ENCODE measurements around the gene TNFRSF13B. TPM values are rescaled to one million over a fixed set of nuclear protein-coding genes. Genes with fewer than 3 reads are reported as not detected.
"Not testable (repeated sequence)": the region's sequence is repeated elsewhere in the genome, so short reads cannot be mapped to it uniquely, and the experiment has no call there.

TNFRSF13B gene
- total RNA-seq, 1 donor from 2014 or later = not detected

DNA sequence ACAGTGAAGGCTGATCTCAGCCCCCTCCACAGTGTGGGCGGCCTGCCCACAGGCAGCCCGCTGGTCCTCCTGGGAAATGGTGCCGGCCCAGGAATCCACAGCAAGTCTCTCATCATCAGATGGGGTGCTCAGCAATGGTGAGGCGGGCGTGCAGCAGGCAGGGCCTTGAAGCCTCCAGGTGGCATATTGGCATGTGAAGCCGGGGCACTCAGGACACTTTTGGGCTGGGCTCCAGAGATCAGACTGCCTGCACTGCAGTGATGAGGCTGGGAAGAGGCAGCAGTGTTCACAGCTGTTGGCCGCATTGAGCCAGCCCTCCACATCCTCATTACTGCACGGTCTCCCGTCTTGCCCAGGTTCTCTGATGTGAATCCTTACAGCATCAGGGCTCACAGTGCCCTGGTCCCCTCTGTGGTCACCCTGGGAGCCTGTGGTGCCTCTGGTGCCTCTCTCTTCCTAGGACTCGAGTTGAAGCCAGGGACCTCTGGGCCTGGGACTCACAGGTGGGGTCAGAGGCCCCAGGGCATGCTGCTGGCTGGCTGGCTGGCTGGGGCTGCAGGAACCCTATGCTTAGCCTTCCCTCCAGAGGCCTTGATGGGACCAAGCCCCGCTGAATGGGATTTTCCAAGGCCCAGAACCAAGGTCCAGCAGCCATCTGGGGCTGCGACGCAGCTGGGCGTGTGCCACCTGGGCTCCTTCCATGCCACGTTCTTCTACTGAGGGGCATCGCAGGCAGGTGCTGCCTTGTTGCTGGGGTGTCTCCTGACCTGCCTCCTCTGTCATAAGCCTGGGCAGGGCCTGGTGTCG lies 48.6 kb downstream of the TNFRSF13B start:
- Mint-ChIP-seq H3K27ac (ENCODE audit: unreplicated experiment) (no peak overlapping the region), H3K27me3 (ENCODE audit: unreplicated experiment) (peaks cover 9% of the 10 kb centered on the region)

DNA sequence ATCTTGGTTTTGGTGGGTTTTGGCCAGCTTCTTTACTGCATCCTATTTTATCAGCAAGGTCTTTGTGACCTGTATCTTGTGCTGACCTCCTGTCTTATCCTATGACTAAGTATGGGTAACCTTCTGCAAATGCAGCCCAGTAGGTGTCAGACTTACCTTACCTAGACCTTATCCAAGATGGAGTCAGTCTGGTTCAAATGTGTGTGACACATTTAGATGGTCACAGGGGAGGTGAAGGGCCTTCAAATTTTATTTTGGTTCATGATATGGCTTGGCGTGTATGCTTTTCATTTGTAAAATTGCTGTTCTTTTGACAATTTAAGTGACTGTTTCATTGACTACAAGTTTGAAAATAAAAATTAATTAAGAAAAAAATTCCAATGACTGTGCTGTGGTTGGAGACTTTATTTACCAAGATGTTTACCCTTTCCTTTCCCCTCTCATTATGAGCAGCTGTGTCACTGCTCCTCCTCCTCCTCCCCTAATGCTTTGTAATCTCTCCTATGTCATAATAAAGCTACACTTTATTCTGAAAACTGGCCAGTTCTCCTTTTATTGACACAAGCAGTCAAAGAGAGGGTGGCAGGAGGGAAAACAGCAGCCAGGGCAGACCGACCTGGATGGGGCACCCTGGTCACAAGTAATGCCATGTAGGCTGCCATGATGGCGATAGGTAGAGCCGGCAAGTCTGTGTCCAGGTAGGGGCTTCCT lies 49.4 kb downstream of the TNFRSF13B start:
- H3K36me3 Mint-ChIP-seq (ENCODE audit: low read depth, unreplicated experiment) = no peaks in the 10 kb centered on the region
- H3K9me3 Mint-ChIP-seq (ENCODE audit: unreplicated experiment) = no peaks in the 10 kb centered on the region
- peaks cover 9% of the 10 kb centered on the region for H3K4me1 Mint-ChIP-seq (ENCODE audit: unreplicated experiment)
- TF ChIP-seq, protein P1, sequence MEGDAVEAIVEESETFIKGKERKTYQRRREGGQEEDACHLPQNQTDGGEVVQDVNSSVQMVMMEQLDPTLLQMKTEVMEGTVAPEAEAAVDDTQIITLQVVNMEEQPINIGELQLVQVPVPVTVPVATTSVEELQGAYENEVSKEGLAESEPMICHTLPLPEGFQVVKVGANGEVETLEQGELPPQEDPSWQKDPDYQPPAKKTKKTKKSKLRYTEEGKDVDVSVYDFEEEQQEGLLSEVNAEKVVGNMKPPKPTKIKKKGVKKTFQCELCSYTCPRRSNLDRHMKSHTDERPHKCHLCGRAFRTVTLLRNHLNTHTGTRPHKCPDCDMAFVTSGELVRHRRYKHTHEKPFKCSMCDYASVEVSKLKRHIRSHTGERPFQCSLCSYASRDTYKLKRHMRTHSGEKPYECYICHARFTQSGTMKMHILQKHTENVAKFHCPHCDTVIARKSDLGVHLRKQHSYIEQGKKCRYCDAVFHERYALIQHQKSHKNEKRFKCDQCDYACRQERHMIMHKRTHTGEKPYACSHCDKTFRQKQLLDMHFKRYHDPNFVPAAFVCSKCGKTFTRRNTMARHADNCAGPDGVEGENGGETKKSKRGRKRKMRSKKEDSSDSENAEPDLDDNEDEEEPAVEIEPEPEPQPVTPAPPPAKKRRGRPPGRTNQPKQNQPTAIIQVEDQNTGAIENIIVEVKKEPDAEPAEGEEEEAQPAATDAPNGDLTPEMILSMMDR (IDR thresholded peaks at IDR 0.05; ENCODE audit: unreplicated experiment) = no peak
- no peak overlapping the region for H3K4me3 Mint-ChIP-seq (ENCODE audit: unreplicated experiment)
- H3K27ac Mint-ChIP-seq (ENCODE audit: unreplicated experiment) = no peak overlapping the region
- peaks cover 8% of the 10 kb centered on the region for H3K27me3 Mint-ChIP-seq (ENCODE audit: unreplicated experiment)
- DNase-seq (ENCODE audit: low spot score) = no peak

More for the DNA sequence above, 48.6 kb downstream of the TNFRSF13B start:
- no peak for DNase-seq (ENCODE audit: low spot score)
- Mint-ChIP-seq H3K36me3 (ENCODE audit: low read depth, unreplicated experiment) (no peaks in the 10 kb centered on the region), H3K9me3 (ENCODE audit: unreplicated experiment) (no peaks in the 10 kb centered on the region), H3K4me3 (ENCODE audit: unreplicated experiment) (no peak overlapping the region), H3K4me1 (ENCODE audit: unreplicated experiment) (peaks cover 1% of the 10 kb centered on the region)
- TF ChIP-seq, protein P1 (IDR thresholded peaks at IDR 0.05; ENCODE audit: unreplicated experiment) = no peak

GRCh38 chr17:16921451-16921850 lies 50.5 kb downstream of the TNFRSF13B start:
- peaks cover 15% of the 10 kb centered on the region for H3K4me1 Mint-ChIP-seq (ENCODE audit: unreplicated experiment)
- not testable (repeated sequence) for H3K9me3 Mint-ChIP-seq (ENCODE audit: unreplicated experiment); H3K36me3 Mint-ChIP-seq (ENCODE audit: low read depth, unreplicated experiment); DNase-seq (ENCODE audit: low spot score); H3K27ac Mint-ChIP-seq (ENCODE audit: unreplicated experiment); H3K27me3 Mint-ChIP-seq (ENCODE audit: unreplicated experiment); H3K4me3 Mint-ChIP-seq (ENCODE audit: unreplicated experiment)

DNA sequence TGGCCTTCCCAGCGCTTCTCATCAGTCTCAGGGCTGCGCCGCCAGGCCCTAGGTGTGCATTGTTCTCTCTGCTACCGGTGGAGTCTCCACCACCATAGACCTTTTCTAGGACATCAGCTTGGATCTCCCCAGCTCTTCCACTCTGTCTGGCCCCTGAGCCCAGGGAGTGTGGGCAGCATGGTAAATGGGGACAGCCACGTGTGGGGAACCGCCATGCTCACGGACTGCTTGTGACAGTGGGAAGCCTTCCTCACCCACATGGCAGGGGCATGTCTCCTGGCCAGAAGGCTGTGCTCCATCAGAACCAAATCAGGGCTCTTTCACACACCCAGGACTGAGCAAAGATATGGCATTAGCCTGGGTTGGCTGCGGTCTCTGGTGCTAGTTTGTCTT lies 51.3 kb downstream of the TNFRSF13B start:
- H3K36me3 Mint-ChIP-seq (ENCODE audit: low read depth, unreplicated experiment) = no peaks in the 10 kb centered on the region
- no peak overlapping the region for H3K4me3 Mint-ChIP-seq (ENCODE audit: unreplicated experiment)
- H3K27ac Mint-ChIP-seq (ENCODE audit: unreplicated experiment) = no peak overlapping the region
- peaks cover 4% of the 10 kb centered on the region for H3K27me3 Mint-ChIP-seq (ENCODE audit: unreplicated experiment)
- H3K4me1 Mint-ChIP-seq (ENCODE audit: unreplicated experiment) = peaks cover 22% of the 10 kb centered on the region
- H3K9me3 Mint-ChIP-seq (ENCODE audit: unreplicated experiment) = no peaks in the 10 kb centered on the region
- DNase-seq (ENCODE audit: low spot score) = no peak
- TF ChIP-seq, protein P1 (IDR thresholded peaks at IDR 0.05; ENCODE audit: unreplicated experiment) = no peak

DNA sequence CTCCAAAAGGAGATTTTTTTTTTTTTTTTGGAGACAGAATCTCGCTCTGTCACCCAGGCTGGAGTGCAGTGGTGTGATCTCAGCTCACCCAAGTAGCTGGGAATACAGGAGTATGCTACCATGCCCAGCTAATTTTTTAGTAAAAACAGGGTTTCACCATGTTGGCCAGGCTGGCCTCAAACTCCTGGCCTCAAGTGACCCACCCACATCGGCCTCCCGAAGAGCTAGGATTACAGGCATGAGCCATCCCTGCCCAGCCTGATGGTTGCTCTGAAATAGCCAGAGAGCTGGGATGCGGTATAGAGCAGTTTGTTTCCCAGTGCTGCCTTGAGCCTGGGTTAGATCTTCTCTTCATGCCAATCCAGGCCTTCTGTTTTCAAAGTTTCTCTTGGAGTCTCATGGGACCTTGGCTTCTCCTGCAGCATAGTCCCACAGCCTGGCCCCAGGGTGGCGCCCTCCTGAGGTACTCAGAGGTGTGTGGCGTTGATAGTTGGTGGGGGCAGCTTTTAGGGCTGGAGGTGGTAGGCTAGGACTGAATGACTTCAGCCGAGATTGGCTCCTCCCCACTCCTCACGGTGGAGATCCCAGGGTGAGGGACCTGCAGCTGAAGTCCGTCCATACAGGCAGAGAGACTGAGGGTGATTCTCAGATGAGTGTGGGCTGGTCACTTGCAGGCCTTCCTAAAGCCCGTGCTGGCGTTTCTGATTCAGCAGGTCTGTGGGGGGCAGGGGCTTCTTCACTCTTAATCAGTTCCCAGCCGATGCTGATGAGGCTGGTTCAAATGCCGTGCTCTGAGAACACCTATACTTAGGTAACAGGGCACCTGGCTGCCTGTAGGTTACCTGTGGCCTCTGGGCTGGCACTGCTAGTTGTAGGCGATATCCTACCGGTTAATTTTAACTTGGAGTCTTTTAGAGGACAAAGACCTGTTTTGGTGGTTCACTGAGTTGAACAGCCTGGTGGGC lies 52.0 kb downstream of the TNFRSF13B start:
- no peaks in the 10 kb centered on the region for H3K9me3 Mint-ChIP-seq (ENCODE audit: unreplicated experiment)
- no peak for DNase-seq (ENCODE audit: low spot score)
- no peaks in the 10 kb centered on the region for H3K36me3 Mint-ChIP-seq (ENCODE audit: low read depth, unreplicated experiment)
- no peak overlapping the region for H3K4me3 Mint-ChIP-seq (ENCODE audit: unreplicated experiment)
- H3K4me1 Mint-ChIP-seq (ENCODE audit: unreplicated experiment) = peaks cover 25% of the 10 kb centered on the region
- H3K27ac Mint-ChIP-seq (ENCODE audit: unreplicated experiment) = no peak overlapping the region
- TF ChIP-seq, protein P1 (IDR thresholded peaks at IDR 0.05; ENCODE audit: unreplicated experiment) = no peak
- peaks cover 4% of the 10 kb centered on the region for H3K27me3 Mint-ChIP-seq (ENCODE audit: unreplicated experiment)

All from endothelial cell (in vitro differentiated cells).